K562 (cell line): ENCODE data around the gene STK11. TPM values are rescaled to one million over a fixed set of nuclear protein-coding genes. Genes with fewer than 3 reads are reported as not detected.

Experiments used
- BRD9 ChIP-seq: fragments of 450-650 bp; IDR thresholded peaks from 2 replicates; pipeline ENCODE4 v1.6.1; 2018; ENCODE audit warnings: low read depth; ENCODE audit not compliant: partially characterized antibody
- CBX1 ChIP-seq: sonication (generic); IDR thresholded peaks from 2 replicates; pipeline ENCODE4 v1.6.1; 2016; ENCODE audit warnings: antibody characterized with exemption, low read depth, mild to moderate bottlenecking
- CHCHD3 ChIP-seq: fragments of 250-450 bp; sonication (Bioruptor Pico); IDR thresholded peaks from 2 replicates; pipeline ENCODE4 v2.1.2; 2022; ENCODE audit warnings: mild to moderate bottlenecking
- CREB1 ChIP-seq, 2 experiments: sonication (generic) in 1 of 2; formaldehyde crosslinking in 1 of 2; IDR thresholded peaks; 2 replicates each; pipeline versions ENCODE4 v1.6.1 to v1.8.0; 2012 to 2022; ENCODE audit warnings: inconsistent platforms in 1 of 2, mild to moderate bottlenecking in 1 of 2, missing genetic modification reagents in 1 of 2, moderate library complexity in 1 of 2
- EHMT2 ChIP-seq: fragments of 450-650 bp; IDR thresholded peaks from 2 replicates; pipeline ENCODE4 v1.6.1; 2018; ENCODE audit warnings: antibody characterized with exemption
- GTF2A2 ChIP-seq: IDR thresholded peaks from 2 replicates; pipeline ENCODE4 v1.6.1; 2016; ENCODE audit warnings: mild to moderate bottlenecking, missing genetic modification characterization, missing compliant biosample characterization
- NR2F6 ChIP-seq: fragments of 450-650 bp; formaldehyde crosslinking; IDR thresholded peaks from 2 replicates; pipeline ENCODE4 v1.4.0; 2020; ENCODE audit warnings: mild to moderate bottlenecking
- RBM34 ChIP-seq: fragments of 200-400 bp; formaldehyde crosslinking; IDR thresholded peaks from 2 replicates; pipeline ENCODE4 v1.6.1; 2018; ENCODE audit warnings: low read length, borderline replicate concordance; ENCODE audit not compliant: insufficient read depth
- ZNF121 ChIP-seq: sonication (generic); formaldehyde crosslinking; conservative IDR thresholded peaks from 2 replicates; pipeline ENCODE4 v1.8.0; 2022; ENCODE audit warnings: missing genetic modification reagents
- ZNF197 ChIP-seq: fragments of 200-800 bp; sonication (Bioruptor generic); IDR thresholded peaks from 2 replicates; pipeline ENCODE4 v1.6.1; 2016; ENCODE audit warnings: low read depth, missing genetic modification characterization, missing compliant biosample characterization
- ZNF282 ChIP-seq: sonication (generic); formaldehyde crosslinking; IDR thresholded peaks from 2 replicates; pipeline ENCODE4 v1.8.1; 2023; ENCODE audit warnings: missing genetic modification reagents
- ZNF436 ChIP-seq: fragments of 250-450, 450-650 bp; sonication (Bioruptor Pico); formaldehyde crosslinking; IDR thresholded peaks from 2 replicates; pipeline ENCODE4 v1.7.0; 2020; ENCODE audit warnings: mild to moderate bottlenecking
- ZNF644 ChIP-seq: fragments of 200-800 bp; sonication (Bioruptor generic); IDR thresholded peaks from 2 replicates; pipeline ENCODE4 v1.6.1; 2016; ENCODE audit warnings: low read depth, missing genetic modification characterization, missing compliant biosample characterization
- polyA plus RNA-seq, 8 experiments: library from polyadenylated mRNA; depleted of rRNA in 4 of 8; stranded (reverse) in 5 of 8; unstranded in 3 of 8; fragments of >200 nt; fragmentation: Nextera tagmentation in 2 of 8; fragmentation: Illumina TruSeq in 1 of 8; extraction: Ambion mirVana in 2 of 8; extraction: Trizol in 1 of 8; gene quantifications; 2 replicates each; pipeline versions ENCODE4 v1.2.1 to v1.2.3, GENCODE V29; 2011 to 2014; ENCODE audit warnings: inconsistent platforms in 1 of 8, missing spikeins in 1 of 8
- total RNA-seq, 7 experiments: library from RNA; depleted of rRNA in 6 of 7; stranded (reverse); fragments of >200 nt in 6 of 7; fragmentation: Illumina TruSeq in 2 of 7; extraction: Trizol in 2 of 7; gene quantifications; 2 replicates each; pipeline versions ENCODE4 v1.2.1 to v1.2.3, GENCODE V29; 2011 to 2021; ENCODE audit warnings: low replicate concordance in 1 of 7
- TF ChIP-seq, protein P1 (sequence below), 2 experiments: fragments of 250-450 bp in 1 of 2; fragments of 450-650 bp in 1 of 2; sonication (Bioruptor Pico) in 1 of 2; IDR thresholded peaks; 2 replicates each; pipeline versions ENCODE4 v1.6.1 to v1.8.0; 2016 to 2021; ENCODE audit warnings: mild to moderate bottlenecking in 2 of 2, moderate library complexity in 2 of 2, missing compliant biosample characterization in 1 of 2, missing genetic modification characterization in 1 of 2
- TF ChIP-seq, protein P2 (sequence below): fragments of 250-450 bp; sonication (Bioruptor Pico); IDR thresholded peaks from 2 replicates; pipeline ENCODE4 v1.5.0; 2022; ENCODE audit warnings: mild to moderate bottlenecking
- TF ChIP-seq, protein P3 (sequence below): sonication (generic); IDR thresholded peaks from 2 replicates; pipeline ENCODE4 v1.6.1; 2016
- TF ChIP-seq, protein P4 (sequence below): fragments of 450-650 bp; formaldehyde crosslinking; IDR thresholded peaks from 2 replicates; pipeline ENCODE4 v1.4.0; 2020; ENCODE audit warnings: mild to moderate bottlenecking, moderate library complexity
- TF ChIP-seq, protein P5 (sequence below): IDR thresholded peaks from 2 replicates; pipeline ENCODE4 v1.6.1; 2014; ENCODE audit warnings: antibody characterized with exemption

The STK11 gene
- total and polyA plus RNA-seq, 9 of the 15 experiments (the other 6 are each of a cell fraction or from before 2014, with no cell fraction given), result 0.15 to 96.5 (median 31.7) TPM

DNA sequence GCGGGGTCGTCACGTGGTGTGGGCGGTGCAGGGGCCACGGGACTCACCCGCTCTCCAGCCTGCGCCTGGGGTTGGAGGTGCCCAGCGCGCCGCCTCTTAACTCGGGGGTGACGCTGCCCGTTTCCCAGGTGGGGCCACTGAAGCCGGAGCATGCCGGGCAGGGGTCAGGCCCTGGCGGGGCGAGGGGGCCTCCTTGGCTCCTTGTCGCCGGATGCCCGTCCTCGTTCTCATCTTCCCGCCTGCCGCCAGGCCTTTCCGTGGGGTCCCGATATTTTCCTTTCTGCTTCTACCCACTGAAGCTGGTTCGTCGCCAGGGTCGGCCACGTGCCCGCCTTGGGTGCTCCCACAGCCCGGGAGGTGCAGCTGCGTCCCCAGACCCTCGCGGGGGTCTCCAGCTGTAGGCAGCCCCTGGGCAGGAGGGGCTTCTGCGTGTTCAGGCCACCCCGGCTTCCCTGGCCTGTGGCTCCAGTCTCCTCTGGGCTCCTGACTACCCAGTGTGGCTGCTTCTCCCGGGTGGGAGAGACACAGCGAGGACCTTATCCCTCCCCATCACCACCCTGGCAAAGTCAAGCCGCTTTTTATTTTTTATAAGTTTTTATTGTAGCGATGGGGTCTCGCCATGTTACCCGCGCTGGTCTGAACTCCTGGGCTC is 70.5 kb downstream of the STK11 start (continued):
- TF ChIP-seq, protein P1, sequence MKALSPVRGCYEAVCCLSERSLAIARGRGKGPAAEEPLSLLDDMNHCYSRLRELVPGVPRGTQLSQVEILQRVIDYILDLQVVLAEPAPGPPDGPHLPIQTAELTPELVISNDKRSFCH (CRISPR knock-in tag; IDR thresholded peaks at IDR 0.05), result no peak
- TF ChIP-seq, protein P1 (tag; IDR thresholded peaks at IDR 0.05), result no peak
- TF ChIP-seq, protein P2, sequence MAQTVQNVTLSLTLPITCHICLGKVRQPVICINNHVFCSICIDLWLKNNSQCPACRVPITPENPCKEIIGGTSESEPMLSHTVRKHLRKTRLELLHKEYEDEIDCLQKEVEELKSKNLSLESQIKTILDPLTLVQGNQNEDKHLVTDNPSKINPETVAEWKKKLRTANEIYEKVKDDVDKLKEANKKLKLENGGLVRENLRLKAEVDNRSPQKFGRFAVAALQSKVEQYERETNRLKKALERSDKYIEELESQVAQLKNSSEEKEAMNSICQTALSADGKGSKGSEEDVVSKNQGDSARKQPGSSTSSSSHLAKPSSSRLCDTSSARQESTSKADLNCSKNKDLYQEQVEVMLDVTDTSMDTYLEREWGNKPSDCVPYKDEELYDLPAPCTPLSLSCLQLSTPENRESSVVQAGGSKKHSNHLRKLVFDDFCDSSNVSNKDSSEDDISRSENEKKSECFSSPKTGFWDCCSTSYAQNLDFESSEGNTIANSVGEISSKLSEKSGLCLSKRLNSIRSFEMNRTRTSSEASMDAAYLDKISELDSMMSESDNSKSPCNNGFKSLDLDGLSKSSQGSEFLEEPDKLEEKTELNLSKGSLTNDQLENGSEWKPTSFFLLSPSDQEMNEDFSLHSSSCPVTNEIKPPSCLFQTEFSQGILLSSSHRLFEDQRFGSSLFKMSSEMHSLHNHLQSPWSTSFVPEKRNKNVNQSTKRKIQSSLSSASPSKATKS, result no peak
- TF ChIP-seq, protein P3, sequence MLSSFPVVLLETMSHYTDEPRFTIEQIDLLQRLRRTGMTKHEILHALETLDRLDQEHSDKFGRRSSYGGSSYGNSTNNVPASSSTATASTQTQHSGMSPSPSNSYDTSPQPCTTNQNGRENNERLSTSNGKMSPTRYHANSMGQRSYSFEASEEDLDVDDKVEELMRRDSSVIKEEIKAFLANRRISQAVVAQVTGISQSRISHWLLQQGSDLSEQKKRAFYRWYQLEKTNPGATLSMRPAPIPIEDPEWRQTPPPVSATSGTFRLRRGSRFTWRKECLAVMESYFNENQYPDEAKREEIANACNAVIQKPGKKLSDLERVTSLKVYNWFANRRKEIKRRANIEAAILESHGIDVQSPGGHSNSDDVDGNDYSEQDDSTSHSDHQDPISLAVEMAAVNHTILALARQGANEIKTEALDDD, result no peak
- TF ChIP-seq, protein P4, sequence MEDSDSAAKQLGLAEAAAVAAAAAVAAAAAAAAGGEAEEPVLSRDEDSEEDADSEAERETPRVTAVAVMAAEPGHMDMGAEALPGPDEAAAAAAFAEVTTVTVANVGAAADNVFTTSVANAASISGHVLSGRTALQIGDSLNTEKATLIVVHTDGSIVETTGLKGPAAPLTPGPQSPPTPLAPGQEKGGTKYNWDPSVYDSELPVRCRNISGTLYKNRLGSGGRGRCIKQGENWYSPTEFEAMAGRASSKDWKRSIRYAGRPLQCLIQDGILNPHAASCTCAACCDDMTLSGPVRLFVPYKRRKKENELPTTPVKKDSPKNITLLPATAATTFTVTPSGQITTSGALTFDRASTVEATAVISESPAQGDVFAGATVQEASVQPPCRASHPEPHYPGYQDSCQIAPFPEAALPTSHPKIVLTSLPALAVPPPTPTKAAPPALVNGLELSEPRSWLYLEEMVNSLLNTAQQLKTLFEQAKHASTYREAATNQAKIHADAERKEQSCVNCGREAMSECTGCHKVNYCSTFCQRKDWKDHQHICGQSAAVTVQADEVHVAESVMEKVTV (CRISPR knock-in tag), result no peak
- TF ChIP-seq NR2F6 (CRISPR knock-in tag) (no peak), ZNF282 (CRISPR knock-in tag) (no peak), CBX1 (no peak), ZNF121 (CRISPR knock-in tag) (no peak), ZNF644 (tag) (no peak), RBM34 (no peak), BRD9 (no peak), EHMT2 (no peak), ZNF197 (no peak), ZNF436 (CRISPR knock-in tag) (no peak), GTF2A2 (tag) (no peak), CREB1 (IDR thresholded peaks at IDR 0.05) (no peak), CREB1 (CRISPR knock-in tag; IDR thresholded peaks at IDR 0.05) (no peak), CHCHD3 (CRISPR knock-in tag) (no peak)
- TF ChIP-seq, protein P5, sequence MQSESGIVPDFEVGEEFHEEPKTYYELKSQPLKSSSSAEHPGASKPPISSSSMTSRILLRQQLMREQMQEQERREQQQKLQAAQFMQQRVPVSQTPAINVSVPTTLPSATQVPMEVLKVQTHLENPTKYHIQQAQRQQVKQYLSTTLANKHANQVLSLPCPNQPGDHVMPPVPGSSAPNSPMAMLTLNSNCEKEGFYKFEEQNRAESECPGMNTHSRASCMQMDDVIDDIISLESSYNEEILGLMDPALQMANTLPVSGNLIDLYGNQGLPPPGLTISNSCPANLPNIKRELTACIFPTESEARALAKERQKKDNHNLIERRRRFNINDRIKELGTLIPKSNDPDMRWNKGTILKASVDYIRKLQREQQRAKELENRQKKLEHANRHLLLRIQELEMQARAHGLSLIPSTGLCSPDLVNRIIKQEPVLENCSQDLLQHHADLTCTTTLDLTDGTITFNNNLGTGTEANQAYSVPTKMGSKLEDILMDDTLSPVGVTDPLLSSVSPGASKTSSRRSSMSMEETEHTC, result no peak; the same call in 1 of the 2 replicates
